Coronary artery (tissue), 2 donors: ENCODE results near the gene IL36RN.

Experiments used
- DNase-seq: peaks from one replicate; pipeline ENCODE4 v3.0.0-alpha.2; 2017; ENCODE audit warnings: low spot score
- H3K27ac ChIP-seq, 2 donors: fragments of 200-600 bp; sonication (generic); one replicate each; pipeline ENCODE4 v1.5.1; 2016 to 2019
- H3K4me3 ChIP-seq: fragments of 200-600 bp; sonication (generic); 2 replicates; pipeline ENCODE4 v1.5.1; 2016; ENCODE audit warnings: mild to moderate bottlenecking, moderate library complexity
- CTCF ChIP-seq: fragments of 200-600 bp; sonication (generic); IDR thresholded peaks from one replicate; pipeline ENCODE4 v1.5.1; 2019; ENCODE audit warnings: antibody characterized with exemption

IL36RN gene

GRCh38 chr2:113083296-113083695 lies 24.3 kb downstream of the IL36RN start:
- no peak for TF ChIP-seq CTCF
- Histone ChIP-seq H3K4me3 (no peak overlapping the region), H3K27ac (no peak overlapping the region)
- DNase-seq: no peak

GRCh38 chr2:113084249-113085000 lies 25.4 kb downstream of the IL36RN start:
- no peak overlapping the region for H3K4me3 ChIP-seq
- TF ChIP-seq CTCF: no peak
- DNase-seq: no peak
- H3K27ac ChIP-seq: no peak overlapping the region

GRCh38 chr2:113085542-113085941 lies 26.5 kb downstream of the IL36RN start:
- H3K4me3 ChIP-seq: no peak overlapping the region

GRCh38 chr2:113088213-113088992 lies 29.4 kb downstream of the IL36RN start:
- no peak for DNase-seq
- no peak for TF ChIP-seq CTCF
- H3K27ac ChIP-seq: no peak overlapping the region
- no peak overlapping the region for H3K4me3 ChIP-seq

More at GRCh38 chr2:113085542-113085941, 26.5 kb downstream of the IL36RN start:
- DNase-seq: no peak
- no peak for TF ChIP-seq CTCF
- no peak overlapping the region for H3K27ac ChIP-seq

- no peak for DNase-seq
- Histone ChIP-seq H3K4me3 (no peak overlapping the region), H3K27ac (no peak overlapping the region)
- TF ChIP-seq CTCF: no peak
These were observed 30.9 kb downstream of the IL36RN start for GRCh38 chr2:113089916-113090315.

- TF ChIP-seq CTCF: no peak
- H3K27ac ChIP-seq: no peak overlapping the region
- H3K4me3 ChIP-seq: no peak overlapping the region
- no peak for DNase-seq
These were observed 32.4 kb downstream of the IL36RN start for GRCh38 chr2:113091231-113091896.
